GM18951 (cell line): ENCODE data around the gene BHLHA9.
"Not testable (repeated sequence)": the region's sequence is repeated elsewhere in the genome, so short reads cannot be mapped to it uniquely, and the experiment has no call there.

Experiments
- POLR2A ChIP-seq: IDR thresholded peaks from 4 replicates; pipeline ENCODE4 v1.6.1; 2011; ENCODE audit warnings: mild to moderate bottlenecking; ENCODE audit not compliant: insufficient read length, insufficient read depth; ENCODE audit errors: extremely low read depth
- in situ Hi-C: fragments of 300-500 bp; cut with MboI; formaldehyde crosslinking; loops from one replicate; pipeline ENCODE4 v1.12.0; 2022; ENCODE audit warnings: low sequenced_read_pairs, mixed read lengths, inconsistent platforms; ENCODE audit not compliant: unreplicated experiment

The BHLHA9 gene

DNA sequence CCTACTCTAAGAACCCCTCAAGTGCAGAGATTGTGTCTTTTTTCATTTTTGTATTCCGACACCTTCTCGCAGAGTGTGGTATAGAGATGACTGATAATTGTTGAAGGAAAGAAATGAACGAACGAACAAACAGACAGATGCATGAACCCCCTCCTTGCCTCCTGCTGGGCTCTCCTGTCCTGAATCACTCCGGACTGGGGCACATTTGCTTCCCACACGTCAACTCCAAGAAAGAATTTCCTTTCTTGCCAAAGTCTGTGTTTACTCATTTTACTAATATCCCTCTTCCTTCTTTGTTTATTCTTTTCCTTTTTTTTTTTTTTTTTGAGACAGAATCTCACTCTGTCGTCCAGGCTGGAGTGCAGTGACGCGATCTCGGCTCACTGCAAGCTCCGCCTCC is 37.5 kb upstream of the BHLHA9 start:
- in situ Hi-C loops, result no loop called here
- no peak for TF ChIP-seq POLR2A

GRCh38 chr17:1234455-1234854 is 35.8 kb upstream of the BHLHA9 start:
- in situ Hi-C loops, result no loop called here
- TF ChIP-seq POLR2A, result no peak

- in situ Hi-C loops, result no loop called here
These were observed 32.8 kb upstream of the BHLHA9 start for GRCh38 chr17:1237471-1237870.

DNA sequence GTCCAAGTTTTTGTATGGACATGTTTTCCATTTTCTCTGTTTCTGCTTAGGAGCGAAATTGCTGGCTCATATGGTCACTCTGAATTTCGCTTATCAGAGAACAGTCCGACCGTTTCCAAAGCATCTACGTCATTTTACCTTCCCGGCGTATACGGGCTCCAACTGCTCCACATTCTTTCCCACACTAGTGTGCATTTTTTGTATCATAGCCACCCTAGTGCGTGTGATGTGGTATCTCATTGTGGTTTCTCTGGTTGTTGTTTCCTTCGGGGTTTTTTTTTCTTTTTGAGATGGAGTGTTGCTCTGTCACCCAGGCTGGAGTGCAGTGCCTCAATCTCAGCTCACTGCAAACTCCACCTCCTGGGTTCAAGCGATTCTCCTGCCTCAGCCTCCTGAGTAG is 31.0 kb upstream of the BHLHA9 start:
- in situ Hi-C loops, result no loop called here
- TF ChIP-seq POLR2A, result no peak

More at GRCh38 chr17:1237471-1237870, 32.8 kb upstream of the BHLHA9 start:
- TF ChIP-seq POLR2A, result no peak

DNA sequence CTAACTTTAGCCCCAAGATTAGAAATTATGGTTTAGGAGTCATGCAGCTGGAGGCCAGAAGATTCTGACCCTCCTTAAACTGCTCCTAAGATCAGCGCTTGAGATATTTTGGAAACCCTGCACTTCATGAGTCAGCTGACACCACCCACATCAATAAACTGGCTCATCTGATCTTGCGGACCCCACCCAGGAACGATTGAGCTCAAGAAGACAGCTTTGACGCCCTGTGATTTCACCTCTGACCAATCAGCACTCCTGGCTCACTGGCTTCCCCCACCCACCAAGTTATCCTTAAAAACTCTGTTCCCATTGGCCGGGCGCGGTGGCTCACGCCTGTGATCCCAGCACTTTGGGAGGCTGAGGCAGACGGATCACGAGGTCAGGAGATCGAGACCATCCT is 29.8 kb upstream of the BHLHA9 start:
- in situ Hi-C loops, result not testable (repeated sequence)

GRCh38 chr17:1241929-1242328 is 28.3 kb upstream of the BHLHA9 start:
- TF ChIP-seq POLR2A, result no peak
- in situ Hi-C loops, result no loop called here

- no peak for TF ChIP-seq POLR2A
- in situ Hi-C loops, result no loop called here
These were observed 25.6 kb upstream of the BHLHA9 start for GRCh38 chr17:1244606-1245012.

GRCh38 chr17:1251866-1252608 is 18.2 kb upstream of the BHLHA9 start:
- in situ Hi-C loops, result loop anchor here (10.0 kb wide), 1 partner anchor 263 kb away; the partner anchor contains the start of gene INPP5K
- no peak for TF ChIP-seq POLR2A

DNA sequence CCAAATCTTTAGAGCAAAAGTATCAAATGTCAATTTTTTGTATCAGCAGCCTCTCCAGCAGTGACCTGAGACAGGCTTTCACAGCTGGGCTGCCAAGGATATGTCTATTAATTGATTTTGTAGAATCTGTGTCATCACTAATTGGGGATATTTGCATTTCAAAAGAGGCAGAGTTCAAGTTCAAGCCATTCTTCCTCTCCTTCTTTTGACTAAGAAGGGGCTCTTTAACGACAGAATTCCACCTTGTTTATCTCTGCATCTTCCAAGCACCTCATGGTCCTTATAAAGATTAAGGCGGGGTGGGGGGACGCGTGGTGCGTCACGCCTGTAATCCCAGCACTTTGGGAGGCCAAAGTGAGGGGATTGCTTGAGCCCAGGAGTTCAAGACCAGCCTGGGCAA is 15.2 kb upstream of the BHLHA9 start:
- TF ChIP-seq POLR2A, result no peak
- in situ Hi-C loops, result loop anchor here (10.0 kb wide), 1 partner anchor 260 kb away; the partner anchor contains the start of gene INPP5K

- TF ChIP-seq POLR2A, result no peak
- in situ Hi-C loops, result loop anchor here (10.0 kb wide), 1 partner anchor 258 kb away; the partner anchor contains the start of gene INPP5K
These were observed 13.5 kb upstream of the BHLHA9 start for GRCh38 chr17:1256699-1257098.

- in situ Hi-C loops, result no loop called here
- no peak for TF ChIP-seq POLR2A
These were observed 10.0 kb upstream of the BHLHA9 start for GRCh38 chr17:1260086-1260769.

- no peak for TF ChIP-seq POLR2A
- in situ Hi-C loops, result no loop called here
These were observed 9.5 kb upstream of the BHLHA9 start for GRCh38 chr17:1260770-1261161.

DNA sequence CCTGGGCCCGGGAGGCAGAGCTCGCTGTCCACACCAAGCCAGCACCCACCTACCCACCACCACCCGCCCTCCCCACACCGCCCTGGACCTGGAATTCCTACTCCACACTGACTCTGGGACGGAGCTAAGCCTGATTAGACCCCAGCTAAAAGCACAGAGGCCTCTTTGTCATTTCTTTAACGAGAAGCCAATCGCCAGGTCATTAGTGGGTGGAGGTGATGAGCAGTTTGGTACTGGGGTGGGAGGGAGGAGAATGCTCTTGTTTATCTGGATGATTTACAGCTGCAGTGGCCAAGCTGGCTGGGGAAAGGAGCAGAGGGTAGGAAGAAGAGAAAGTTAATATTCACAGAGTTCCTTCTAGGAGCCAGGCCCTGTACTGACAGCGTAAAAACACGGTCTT is 6.0 kb upstream of the BHLHA9 start:
- TF ChIP-seq POLR2A, result no peak
- in situ Hi-C loops, result no loop called here

DNA sequence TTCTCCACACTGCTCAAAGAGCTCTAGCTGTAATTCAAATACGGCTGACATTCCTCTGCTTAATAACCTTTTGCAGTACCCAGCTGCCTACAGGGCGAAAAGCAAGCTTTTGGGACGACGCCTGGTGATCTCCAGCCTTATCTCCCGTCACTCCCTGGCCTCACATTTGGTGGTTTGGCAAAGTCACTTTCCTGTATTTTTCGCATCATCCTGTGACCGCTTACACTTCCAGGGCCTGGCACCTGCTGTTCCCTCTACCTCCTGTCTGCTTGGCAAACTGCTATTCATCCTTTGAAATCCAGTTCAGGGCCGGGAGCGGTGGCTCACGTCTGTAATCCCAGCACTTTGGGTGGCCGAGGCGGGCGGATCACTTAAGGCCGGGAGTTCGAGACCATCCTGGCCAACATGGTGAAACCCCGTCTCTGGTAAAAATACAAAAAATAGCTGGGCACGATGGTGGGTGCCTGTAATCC is 2.7 kb upstream of the BHLHA9 start:
- no peak for TF ChIP-seq POLR2A
- in situ Hi-C loops, result no loop called here
